SK-N-MC (cell line): Measurements from ENCODE around the gene PRICKLE2.

ENCODE experiments used
- EZH2 ChIP-seq: fragments of 200-600 bp; sonication (generic); IDR thresholded peaks from one replicate; pipeline ENCODE4 v1.6.1; 2017; ENCODE audit warnings: antibody characterized with exemption
- POLR2AphosphoS5 ChIP-seq: IDR thresholded peaks from 2 replicates; pipeline ENCODE4 v1.6.1; 2012; ENCODE audit warnings: mild to moderate bottlenecking, low read depth, low read length, borderline replicate concordance

- TF ChIP-seq EZH2: no peak
- TF ChIP-seq POLR2AphosphoS5: no peak
Measured at GRCh38 chr3:64174328-64174727, 50.9 kb downstream of the PRICKLE2 start.
